Measurements from ENCODE around the gene CYB5R4. TPM values are rescaled to one million over a fixed set of nuclear protein-coding genes. Genes with fewer than 3 reads are reported as not detected.

CYB5R4 gene
- total and polyA plus RNA-seq, 2 of the 8 experiments (the other 6 are each of a cell fraction or from before 2014, with no cell fraction given), result 2.8 to 14.6 TPM

DNA sequence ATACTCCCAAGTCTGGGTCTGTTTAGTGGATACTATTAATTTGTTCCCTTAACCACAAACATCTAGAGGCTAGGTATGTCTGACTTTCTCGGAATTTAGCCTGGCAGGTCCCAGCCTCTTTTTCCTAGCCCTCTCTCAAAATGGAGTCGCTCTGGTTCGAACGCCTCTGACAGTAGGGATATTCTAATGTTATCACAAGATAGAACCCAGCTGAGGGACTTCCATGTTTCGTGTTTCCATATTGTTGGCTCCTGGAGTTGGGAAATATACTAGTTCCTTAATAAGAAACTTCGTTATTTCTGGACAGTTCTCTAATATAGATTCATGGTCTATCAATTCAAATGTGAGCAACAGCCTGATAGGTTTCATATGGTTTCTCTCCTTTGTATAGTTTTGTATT, 16.4 kb downstream of the CYB5R4 start:
- Histone ChIP-seq H2BK15ac (ENCODE audit: low read length) (no peak overlapping the region), H3K23ac (ENCODE audit: insufficient read length) (no peak overlapping the region), H3K56ac (replicated peaks; ENCODE audit: insufficient read length, low read depth, low read length) (no peak overlapping the region), H3K18ac (ENCODE audit: extremely low read depth, low read length) (no peak overlapping the region), H3K14ac (ENCODE audit: insufficient read length) (no peak overlapping the region), H3K4ac (replicated peaks; ENCODE audit: insufficient read length, low read depth, low read length) (no peak overlapping the region), H2BK12ac (ENCODE audit: low read depth, low read length) (no peak overlapping the region), H2AK5ac (ENCODE audit: low read depth, low read length) (no peak overlapping the region), H2BK5ac (ENCODE audit: low read depth, low read length) (no peak overlapping the region), H3K27ac (ENCODE audit: low read depth, low read length) (no peak overlapping the region), H3K79me2 (ENCODE audit: control insufficient read depth in 1 of 2, insufficient read depth in 2 of 2, low read length in 2 of 2) (peaks cover 0 to 14% of the 10 kb centered on the region in 2 experiments; a peak in 2 of 4 replicates), H4K5ac (ENCODE audit: insufficient read length, low read depth, low read length) (no peak overlapping the region), H4K91ac (replicated peaks; ENCODE audit: insufficient read length, low read length) (no peak overlapping the region), H2BK20ac (ENCODE audit: low read length) (no peak overlapping the region), H2BK120ac (replicated peaks; ENCODE audit: low read depth, low read length) (no peak overlapping the region), H3K23me2 (ENCODE audit: low read depth, low read length) (no peaks in the 10 kb centered on the region), H3K9ac (replicated peaks in 1 of 4; ENCODE audit: extremely low read depth in 1 of 4, low read depth in 3 of 4, low read length in 3 of 4) (no peak overlapping the region), H3K4me3 (ENCODE audit: extremely low read depth in 1 of 4, insufficient read depth in 2 of 4, low read depth in 3 of 4, low read length in 4 of 4) (no peak overlapping the region), H4K8ac (ENCODE audit: extremely low read depth, insufficient read depth, low read length) (no peak overlapping the region), H4K20me1 (replicated peaks in 1 of 2; ENCODE audit: control insufficient read depth in 1 of 2, insufficient read depth in 2 of 2, low read length in 2 of 2) (no peaks in the 10 kb centered on the region), H3K4me1 (replicated peaks in 1 of 4; ENCODE audit: control insufficient read depth in 3 of 4, insufficient read depth in 4 of 4, low read length in 3 of 4) (peaks cover 0 to 4% (median under 1%) of the 10 kb centered on the region in 4 experiments; a peak in 2 of 7 replicates), H3K4me2 (ENCODE audit: insufficient read depth in 1 of 2, low read depth in 2 of 2, low read length in 2 of 2) (no peak overlapping the region), H3K27me3 (replicated peaks in 1 of 4; ENCODE audit: control insufficient read depth in 3 of 4, extremely low read depth in 1 of 4, insufficient read depth in 3 of 4, low read length in 3 of 4) (no peaks in the 10 kb centered on the region), H3K79me1 (ENCODE audit: low read depth, low read length) (no peaks in the 10 kb centered on the region; the same call in 1 of the 2 replicates), H3K36me3 (ENCODE audit: control insufficient read depth in 2 of 4, insufficient read depth in 4 of 4, low read length in 3 of 4) (no peaks in the 10 kb centered on the region), H3K9me3 (ENCODE audit: insufficient read depth in 2 of 2, low read depth in 1 of 2, low read length in 1 of 2) (no peaks in the 10 kb centered on the region), H2AFZ (ENCODE audit: low read length) (no peak overlapping the region)
- DNase-seq (ENCODE audit: low read depth in 1 of 2, low spot score in 2 of 2) (no peak), FAIRE-seq (no peak)
- CTCF ChIA-PET (ENCODE audit: partially characterized antibody), result no interaction called here
- POLR2A ChIA-PET (ENCODE audit: partially characterized antibody), result no interaction called here
- TF ChIP-seq TAF7 (optimal IDR thresholded peaks at IDR 0.05; ENCODE audit: borderline replicate concordance, low read depth, low read length) (no peak), POU5F1 (IDR thresholded peaks at IDR 0.05; ENCODE audit: low read depth, low read length) (no peak), JUN (IDR thresholded peaks at IDR 0.05; ENCODE audit: low read depth, low read length) (no peak), HDAC6 (IDR thresholded peaks at IDR 0.05; ENCODE audit: low read depth, low read length) (no peak), CHD1 (IDR thresholded peaks at IDR 0.05; ENCODE audit: low read depth, low read length) (no peak)
- 85% methylated on average over 6 of the region's 6 CpGs; no CpG with 5 or more reads in 1 of the 2 experiments for WGBS, 2 experiments (ENCODE audit: extremely low coverage in 1 of 2, insufficient coverage in 1 of 2, insufficient read length in 1 of 2, insufficient replicate concordance in 2 of 2, low coverage in 1 of 2, low lambda C conversion rate in 2 of 2, missing lambda C conversion rate in 1 of 2)
